NCI-H1105 treated with DMSO at 0.1 percent for 48 hours (cell line): Measurements from ENCODE around the gene MAGEB3.

Experiments used
- DNase-seq: peaks from one replicate; lab custom pipeline; 2025; lab: John Stamatoyannopoulos, UW

Gene MAGEB3

GRCh38 chrX:30278365-30278764 is 47.9 kb downstream of the MAGEB3 start:
- no peak for DNase-seq

DNA sequence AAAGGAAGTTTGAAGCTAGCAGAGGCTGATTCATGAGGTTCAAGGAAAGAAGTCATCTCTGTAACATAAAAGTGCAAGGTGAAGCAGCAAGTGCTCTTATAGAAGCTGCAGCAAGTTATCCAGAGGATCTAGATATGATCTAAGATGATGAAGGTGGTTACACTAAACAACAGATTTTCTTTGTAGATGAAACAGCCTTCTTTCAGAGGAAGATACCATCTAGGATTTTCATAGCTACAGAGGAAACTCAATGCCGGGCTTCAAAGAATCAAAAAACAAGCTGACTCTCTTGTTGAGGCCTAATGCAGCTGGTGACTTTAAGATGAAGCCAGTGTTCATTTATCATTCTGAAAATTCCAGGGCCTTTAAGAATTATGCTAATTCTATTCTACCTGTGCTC is 50.0 kb downstream of the MAGEB3 start:
- no peak for DNase-seq

DNA sequence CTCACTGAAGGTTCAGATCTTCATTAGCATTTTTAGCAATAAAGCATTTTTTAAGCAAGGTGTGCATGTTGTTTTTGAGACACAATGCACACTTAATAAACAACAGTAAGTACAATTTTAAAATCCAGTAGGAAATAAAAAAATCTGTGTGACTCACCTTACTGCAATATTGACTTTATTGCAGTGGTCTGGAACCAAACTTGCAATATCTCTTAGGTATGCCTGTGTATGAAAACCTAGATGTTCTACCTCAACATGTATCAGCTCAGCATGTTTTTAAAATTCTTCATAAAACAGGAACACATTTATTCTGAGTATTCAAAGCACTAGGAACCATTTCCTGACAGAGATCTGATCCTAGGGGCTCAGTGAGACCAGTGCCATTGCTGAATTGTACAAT is 52.1 kb downstream of the MAGEB3 start:
- no peak for DNase-seq

GRCh38 chrX:30283456-30284200 is 53.2 kb downstream of the MAGEB3 start:
- DNase-seq: no peak
